HG03095 (cell line): Measurements from ENCODE around the gene TMEM181.
"Not testable (repeated sequence)": the region's sequence is repeated elsewhere in the genome, so short reads cannot be mapped to it uniquely, and the experiment has no call there.

Source experiments
- ATAC-seq: cut with Tn5 transposase; IDR thresholded peaks from one replicate; pipeline ENCODE4 v1.9.1; 2021; ENCODE audit warnings: moderate library complexity; ENCODE audit not compliant: unreplicated experiment

The TMEM181 gene

DNA sequence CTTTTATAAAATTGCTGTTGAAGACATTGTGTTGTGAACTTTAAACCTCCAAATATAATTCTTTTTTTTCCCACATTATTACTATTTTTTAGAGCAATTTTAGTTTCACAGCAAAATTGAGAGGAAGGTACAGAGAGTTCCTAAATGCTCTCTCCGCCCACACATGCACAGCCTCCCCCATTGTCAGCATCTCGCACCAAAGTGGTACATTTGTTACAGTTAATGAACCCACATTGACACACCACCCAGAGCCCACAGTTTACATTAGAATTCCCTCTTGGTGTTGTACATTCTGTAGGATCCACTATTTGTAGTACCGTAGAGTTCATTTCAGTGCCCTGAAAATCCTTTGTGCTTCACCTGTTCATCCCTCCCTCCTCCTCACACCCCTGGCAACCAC, 33.8 kb downstream of the TMEM181 start:
- no peak for ATAC-seq

DNA sequence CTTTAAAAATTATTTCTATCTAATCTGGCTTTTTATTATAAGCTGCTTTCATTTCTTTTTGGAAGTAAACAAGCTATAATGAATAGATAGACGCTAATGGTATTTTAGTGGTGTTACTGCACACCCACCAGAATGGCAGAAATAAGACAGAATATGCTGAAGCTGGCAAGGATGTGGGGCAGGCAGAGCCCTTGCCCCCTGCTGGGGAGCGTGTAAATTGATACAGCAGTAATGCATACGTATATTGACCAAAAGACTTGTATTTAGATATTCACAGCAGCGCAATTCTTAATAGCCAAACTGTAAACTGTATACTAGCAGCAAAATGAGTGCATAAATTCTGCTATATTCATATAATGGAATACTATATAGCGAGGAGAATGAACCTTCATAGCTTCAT, 35.3 kb downstream of the TMEM181 start:
- no peak for ATAC-seq

DNA sequence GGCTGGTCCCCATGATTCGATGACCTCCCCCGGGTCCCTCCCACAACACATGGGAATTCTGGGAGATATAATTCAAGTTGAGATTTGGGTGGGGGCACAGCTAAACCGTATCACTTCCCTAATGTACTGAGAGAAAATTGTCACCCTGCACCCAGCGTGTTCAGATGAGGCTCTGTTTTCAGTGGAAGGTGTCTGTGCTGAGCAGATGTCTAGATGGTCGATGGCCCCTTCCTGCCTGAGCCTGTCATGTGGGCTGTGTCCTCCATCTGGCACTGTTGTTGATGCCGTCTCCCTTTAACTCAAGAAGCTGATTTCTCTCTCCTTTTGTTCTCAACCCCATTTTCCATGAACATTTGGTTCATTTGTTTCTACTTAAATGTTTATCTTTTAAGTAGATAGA, 37.0 kb downstream of the TMEM181 start:
- no peak for ATAC-seq

DNA sequence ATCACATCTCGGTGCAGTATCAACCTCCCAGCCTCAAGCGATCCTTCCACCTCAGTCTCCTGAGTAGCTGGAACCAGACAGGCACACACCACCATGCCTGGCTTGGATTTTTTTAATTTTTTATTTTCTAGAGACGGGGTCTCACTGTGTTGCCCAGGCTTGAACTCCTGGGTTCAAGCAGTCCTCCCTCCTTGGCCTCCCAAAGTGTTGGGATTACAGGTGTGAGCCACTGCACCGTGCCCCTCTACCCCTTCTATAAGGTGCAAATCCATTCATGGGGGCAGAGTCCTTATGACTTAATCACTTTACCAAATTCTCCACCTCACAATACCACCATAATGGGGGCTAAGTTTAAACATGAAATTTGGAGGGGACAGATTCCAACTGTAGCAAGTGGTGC, 37.7 kb downstream of the TMEM181 start:
- no peak for ATAC-seq

DNA sequence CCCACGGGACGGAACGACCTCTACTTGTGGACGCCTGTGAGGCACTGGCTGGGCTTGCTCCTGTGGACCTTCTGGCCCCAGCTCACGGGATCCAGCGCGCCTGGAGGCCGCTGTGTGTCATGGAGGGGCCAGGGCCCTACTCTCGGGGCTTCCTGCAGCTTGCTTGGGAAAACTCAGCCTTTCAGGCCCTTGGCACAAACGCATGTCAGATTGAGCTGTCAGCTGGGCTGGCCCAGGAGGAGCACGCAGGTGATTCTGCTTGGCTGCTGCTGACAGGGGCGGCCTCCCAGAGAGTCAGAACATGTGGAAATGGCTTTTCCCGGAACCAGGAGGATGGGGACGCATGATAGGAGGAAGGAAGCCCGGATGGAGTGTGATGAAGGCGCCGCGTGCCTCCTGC, 39.7 kb downstream of the TMEM181 start:
- ATAC-seq: no peak

DNA sequence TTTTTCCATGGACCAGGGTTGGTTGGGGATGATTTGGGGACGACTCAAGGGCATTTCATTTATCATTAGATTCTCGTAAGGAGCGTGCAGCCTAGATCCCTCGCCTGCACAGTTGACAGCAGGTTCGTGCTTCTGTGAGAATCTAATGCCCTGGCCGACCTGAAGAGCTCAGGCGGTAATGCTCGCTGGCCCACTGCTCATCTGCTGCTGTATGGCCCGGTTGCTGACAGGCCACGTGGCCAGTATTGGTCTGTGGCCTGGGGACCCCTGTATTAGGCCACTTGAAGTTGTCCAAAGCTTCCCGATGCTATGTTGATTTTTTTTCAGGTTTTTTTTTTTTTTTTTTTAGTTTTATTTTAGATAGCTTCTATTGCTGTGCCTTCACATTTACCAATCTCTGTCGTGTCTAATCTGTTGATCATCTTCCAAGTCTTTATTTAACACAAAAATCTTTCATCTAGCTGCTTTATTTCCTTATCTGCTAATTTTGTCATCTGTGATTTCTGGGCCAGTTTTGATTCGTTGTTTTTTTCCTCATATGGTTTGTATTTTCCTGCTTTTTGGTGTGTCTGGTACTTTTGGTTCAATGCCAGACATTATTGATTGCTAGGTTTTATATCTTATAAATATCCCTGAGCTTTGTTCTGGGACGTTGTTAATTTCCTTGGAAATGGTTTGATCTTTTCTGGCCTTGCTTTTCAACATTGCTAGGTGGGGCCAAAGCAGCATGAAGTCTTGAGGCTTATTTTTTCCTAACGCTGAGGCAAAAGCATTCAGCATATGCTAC, 43.6 kb downstream of the TMEM181 start:
- ATAC-seq: no peak

DNA sequence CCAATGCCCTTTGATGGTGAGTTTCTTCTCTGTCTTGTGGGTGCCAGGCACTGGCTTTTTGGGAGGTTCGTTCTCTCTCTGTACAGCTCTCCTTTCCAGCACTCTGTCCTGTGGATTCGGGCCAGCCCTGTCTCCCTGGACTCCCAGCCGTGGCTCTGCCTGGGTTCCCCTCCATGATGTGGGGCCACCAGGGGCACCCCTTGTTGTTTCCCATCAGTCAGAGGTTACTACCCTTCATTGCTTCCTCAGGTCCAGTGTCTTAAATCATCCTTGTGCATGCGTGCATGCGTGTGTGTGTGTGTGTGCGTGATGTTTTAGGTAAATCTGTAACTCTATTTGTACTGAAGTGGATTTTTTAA, 44.1 kb downstream of the TMEM181 start:
- no peak for ATAC-seq

DNA sequence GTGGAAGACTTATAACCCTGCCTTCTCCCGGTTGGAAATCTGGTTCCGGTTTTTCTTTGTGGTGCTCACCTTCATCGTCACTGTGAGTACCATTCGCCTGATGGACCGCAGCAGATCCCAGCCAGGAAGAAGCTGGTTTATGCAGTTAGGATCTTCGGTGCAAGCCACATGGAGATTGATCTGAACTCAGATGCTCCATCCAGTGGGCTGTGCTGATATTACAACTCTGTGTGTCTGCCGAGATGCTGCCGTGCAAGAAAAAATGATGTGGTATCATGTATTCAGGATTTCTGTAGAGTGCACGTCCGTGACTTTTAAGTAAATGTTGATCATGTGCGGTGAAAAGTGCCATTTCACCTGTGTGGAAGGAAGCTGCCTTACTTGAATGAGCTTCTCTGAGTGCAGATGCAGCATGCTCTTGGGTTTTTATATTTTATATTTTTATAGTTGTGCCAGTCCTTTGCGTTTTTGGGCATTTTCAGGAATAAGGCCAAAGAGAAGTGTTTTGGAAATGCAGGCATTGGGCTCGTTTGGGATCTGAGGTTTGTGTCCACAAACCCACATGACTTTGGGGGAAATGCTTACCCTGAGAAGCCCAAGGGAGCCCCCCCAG, 45.5 kb downstream of the TMEM181 start:
- ATAC-seq: no peak

DNA sequence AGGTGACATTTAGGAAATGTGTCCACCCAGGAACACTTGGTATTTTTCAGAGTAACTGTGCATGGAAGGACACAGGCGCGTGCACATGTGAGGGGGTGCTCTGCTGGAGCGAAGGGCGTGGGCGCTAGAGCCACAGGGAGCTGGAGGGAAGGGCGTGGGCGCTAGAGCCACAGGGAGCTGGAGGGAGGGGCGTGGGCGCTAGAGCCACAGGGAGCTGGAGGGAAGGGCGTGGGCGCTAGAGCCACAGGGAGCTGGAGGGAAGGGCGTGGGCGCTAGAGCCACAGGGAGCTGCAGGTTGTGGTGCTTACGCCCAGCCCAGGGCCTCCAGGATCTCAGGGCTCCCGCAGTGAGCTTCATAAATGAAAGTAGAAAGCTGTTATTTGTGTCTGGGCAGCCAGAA, 46.1 kb downstream of the TMEM181 start:
- ATAC-seq: not testable (repeated sequence)

DNA sequence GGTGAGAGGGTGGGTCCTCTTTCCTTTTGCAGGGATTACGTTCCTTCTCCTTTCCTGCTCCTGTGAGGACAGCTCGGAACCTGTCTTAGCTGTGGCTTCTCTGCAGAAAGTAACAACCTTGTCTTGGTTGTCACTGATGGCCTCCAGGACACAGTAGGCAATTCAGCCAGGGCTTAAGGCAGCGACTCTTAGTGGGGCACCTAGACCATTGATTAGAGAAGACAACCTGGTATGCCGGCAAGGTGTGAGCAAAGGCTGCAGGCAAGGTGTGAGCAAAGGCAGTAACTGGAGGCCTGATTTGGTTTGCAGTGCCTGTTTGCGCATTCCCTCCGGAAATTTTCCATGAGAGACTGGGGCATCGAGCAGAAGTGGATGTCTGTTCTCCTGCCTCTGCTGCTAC, 47.0 kb downstream of the TMEM181 start:
- no peak for ATAC-seq

DNA sequence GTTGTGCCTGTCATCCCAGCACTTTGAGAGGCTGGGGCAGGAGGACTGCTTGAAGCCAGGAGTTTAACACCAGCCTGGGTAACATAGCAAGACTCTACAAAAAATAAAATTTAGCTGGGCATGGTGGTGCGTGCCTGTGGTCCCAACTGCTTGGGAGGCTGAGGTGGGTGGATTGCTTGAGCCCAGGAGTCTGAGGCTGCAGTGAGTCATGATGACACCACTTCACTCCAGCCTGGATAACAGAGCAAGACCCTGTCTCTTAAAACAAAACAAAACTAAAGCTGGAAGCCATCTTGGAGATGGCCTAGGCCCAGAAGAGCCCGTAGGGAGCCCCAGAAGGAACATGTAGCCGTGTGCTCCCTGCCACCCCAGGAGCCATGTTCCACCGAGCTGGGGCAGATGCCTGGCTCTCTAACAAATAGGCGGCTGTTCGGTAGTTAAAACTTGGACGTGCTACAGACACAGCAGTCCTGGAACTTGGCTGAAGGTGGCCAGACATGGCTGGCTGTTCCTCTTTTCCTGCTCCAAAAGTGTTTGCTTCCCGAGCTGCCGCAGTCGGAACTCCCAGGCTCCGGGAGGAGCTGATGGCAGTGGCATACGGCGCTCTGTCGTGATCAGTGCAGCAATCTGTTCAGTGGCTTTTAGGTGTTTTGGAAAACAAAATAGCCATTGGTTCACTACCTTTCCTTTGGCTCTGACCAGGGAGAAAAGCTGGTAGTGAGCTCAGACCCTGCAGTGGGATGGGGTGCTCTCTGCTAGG, 47.7 kb downstream of the TMEM181 start:
- ATAC-seq: no peak

DNA sequence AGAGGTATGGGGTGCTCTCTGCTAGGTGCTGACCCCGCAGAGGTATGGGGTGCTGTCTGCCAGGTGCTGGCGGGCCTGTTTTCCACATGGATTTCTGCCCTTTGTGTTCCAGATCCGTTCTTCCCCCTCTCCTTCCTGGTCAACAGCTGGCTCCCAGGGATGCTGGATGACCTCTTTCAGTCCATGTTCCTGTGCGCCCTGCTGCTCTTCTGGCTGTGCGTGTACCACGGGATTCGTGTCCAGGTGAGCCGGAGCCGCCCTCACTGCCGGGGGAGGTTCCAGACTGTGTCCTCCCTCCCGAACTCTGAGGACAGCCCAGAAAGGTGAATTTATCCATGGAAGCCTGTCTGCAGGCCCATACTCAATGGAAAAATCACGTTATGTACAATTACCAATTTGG, 48.3 kb downstream of the TMEM181 start:
- ATAC-seq: no peak

DNA sequence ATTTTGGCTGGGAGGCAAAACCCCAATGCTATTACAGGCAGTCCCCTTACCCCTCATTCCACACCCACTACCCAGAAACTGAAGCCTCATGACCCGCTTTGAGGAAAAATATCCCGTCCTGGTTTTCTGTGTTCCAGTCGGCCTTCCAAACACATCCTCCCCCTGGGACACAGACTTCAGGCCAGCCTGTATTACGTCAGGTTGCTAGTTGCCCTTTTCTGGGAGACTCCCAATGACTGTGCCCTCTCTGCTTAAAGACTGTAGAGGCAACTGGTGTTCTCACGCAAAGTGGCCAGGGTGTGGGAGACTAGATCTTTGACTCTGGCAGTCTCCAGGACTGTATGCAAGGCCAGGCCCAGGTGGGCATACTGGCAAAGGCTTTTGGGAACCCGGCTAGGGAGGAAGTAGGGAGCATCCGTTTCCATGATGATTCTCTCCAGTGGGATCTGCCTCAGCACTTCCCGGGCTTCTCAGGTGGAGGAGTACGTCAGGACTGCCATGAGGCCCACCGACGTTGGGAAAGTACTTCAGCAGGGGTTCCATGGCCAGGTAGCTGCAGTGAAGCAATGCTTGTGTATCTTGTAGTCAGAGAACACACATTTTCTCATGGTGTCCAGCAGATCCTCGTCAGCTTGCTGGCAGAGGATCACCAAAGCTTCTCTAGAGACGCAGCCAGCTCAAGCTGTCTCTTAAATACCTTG, 49.7 kb downstream of the TMEM181 start:
- ATAC-seq: no peak

DNA sequence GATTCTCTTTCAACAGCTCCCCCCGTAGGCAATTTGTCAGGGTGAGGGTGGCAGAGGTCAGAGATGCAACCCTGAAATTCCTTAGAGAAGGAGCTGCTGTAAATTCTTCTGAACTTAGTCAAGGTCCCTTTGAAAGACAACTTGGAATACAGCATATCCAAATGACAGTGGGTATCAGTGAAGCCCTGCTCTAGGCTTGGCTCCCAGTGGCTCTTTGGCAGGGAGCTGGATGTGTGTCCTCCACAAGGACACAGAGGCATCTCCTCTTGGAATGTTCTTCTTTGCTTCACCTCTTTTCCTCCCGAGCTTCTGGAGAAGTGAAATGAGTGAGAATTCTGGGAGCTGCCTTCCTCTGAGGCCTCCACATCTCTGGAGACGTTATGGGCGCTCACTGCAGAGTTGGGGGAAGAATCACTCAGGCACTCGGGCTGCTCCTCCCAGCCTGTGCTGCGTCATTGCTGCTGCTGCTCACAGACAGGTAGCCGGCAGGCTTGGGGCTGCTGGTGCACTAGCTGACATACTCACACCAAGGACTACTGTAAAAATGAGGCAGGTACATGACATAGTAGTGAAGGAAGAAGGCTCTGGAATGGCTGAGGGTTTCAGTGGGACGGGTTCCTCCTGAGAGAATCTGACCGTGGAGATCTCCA, 50.6 kb downstream of the TMEM181 start:
- ATAC-seq: no peak

DNA sequence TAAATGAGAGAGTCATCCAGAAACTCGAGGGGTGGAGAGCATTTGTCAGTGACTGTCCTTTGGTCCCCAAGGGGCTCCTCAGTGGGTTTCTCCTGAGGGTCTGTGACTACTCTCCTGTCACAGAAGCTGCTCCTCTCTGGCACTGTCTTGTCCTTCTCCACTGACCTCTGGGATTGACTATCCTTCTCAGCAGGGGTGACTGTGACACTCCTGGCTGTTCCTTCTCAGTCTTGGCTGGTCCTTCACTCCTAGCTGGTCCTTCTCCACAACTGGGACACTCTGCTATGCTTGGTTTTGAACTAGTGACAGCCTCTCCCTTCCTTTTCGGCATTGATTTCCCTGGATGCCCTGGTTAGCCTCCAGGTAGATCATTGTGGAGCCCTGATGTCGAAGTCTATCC, 51.1 kb downstream of the TMEM181 start:
- ATAC-seq: no peak

DNA sequence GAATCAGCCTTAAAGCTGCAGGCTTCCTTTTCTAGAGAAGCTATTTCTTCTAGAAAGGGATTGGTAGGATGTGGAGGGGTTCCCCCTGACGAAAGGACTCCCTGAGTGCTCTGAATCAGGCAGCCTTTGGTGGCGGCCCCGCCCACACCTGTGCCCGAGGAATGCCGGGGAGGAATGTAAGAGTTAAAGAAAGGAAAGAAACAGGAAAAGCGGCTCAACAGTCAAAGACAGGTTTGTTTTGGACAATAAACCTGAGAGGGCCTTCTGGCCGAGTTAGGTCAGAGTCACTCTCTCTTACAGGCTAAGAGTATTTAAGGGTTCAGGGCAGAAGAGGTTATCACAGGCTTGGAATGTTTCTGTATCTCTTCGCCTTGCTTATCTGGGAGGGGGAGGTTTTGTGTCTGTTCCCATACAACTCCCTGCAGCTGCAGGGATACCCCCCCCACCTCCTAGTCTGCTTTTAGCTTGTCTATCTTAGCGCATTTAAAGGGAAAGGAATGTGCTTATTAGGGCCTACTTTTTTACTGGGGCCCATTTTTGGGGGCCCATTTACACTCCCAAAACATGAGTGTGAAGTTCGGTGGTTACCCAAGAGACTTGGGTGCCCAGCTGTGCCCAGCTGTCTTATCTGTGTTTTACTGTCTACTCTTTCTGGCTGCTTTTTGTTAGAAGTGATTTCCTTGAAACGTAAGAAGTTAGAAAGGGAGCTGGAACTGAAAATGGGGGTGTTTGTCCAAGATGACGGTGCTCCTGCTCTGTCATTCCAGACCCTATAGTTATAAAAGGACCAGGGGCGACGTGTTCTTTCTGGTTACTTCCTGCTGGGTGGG, 51.9 kb downstream of the TMEM181 start:
- no peak for ATAC-seq

DNA sequence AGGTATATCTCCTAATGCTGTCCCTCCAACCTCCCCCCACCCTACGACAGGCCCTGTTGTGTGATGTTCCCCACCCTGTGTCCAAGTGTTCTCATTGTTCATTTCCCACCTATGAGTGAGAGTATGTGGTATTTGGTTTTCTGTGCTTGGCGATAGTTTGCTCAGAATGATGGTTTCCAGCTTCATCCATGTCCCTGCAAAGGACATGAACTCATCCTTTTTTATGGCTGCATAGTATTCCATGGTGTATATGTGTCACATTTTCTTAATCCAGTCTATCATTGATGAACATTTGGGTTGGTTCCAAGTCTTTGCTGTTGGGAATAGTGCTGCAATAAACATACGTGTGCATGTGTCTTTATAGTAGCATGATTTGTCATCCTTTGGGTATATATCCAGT, 54.7 kb downstream of the TMEM181 start:
- ATAC-seq: not testable (repeated sequence)

DNA sequence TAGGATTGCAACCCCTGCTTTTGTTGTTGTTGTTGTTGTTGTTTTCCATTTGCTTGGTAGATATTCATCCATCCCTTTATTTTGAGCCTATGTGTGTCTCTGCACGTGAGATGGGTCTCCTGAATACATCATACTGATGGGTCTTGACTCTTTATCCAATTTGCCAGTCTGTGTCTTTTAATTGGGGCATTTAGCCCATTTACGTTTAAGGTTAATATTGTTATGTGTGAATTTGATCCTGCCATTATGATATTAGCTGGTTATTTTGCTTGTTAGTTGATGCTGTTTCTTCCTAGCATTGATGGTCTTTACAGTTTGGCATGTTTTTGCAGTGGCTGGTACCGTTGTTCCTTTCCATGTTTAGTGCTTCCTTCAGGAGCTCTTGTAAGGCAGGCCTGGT, 58.4 kb downstream of the TMEM181 start:
- ATAC-seq: not testable (repeated sequence)

DNA sequence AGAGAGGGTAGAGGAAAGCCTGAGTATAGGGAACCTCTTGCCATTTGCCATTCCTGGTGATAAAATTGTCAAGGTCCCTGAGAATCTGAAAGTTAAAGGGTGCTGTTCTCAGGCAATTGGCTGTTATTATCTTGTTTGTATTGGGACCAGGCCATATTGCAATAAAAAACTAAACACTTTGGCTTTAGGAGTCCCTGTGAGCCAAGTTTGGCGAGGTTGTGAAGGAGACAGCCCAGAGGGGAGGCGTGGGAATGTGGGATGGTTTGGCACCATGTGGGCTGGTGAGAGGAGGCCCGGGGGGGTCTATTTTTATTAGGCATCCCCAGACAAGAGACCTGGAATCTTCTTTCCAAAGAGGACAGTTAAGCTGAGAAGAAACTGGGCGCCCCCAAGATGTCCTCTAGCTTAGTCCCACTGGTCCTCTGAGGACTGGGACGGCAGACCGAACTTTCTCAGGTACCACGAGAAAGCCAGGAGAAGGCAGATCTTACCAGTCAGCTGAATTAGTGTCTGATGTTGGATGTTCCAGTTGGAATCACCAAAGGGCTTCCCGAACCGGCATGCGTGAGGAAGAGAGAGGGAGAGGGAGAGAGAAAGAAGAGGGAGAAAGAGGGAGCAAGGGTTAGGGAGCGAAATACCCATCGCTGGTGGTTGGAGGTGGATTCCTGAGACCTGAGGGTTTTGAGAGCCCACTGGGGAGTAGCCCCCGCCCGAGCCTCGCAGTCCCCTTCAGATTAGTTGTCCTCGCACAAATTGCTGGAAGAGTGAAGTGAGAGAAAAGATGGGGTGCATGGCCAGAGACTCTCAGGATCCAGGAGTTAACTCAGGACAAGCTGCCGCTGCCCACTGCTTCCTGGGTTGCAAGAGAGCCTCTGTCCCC, 60.3 kb downstream of the TMEM181 start:
- ATAC-seq: no peak
